CD14-positive monocyte (primary cell): ENCODE measurements around the gene TAS2R9. TPM values are rescaled to one million over a fixed set of nuclear protein-coding genes. Genes with fewer than 3 reads are reported as not detected.

Source experiments
- DNase-seq, 3 donors: peaks; one replicate each; pipeline ENCODE4 v3.0.0-alpha.2; 2011 to 2022
- H2AFZ ChIP-seq: 2 replicates; pipeline ENCODE4 v1.6.0; 2012; ENCODE audit warnings: mild to moderate bottlenecking, low read depth, low read length, inconsistent platforms; ENCODE audit not compliant: insufficient read depth, poor library complexity, severe bottlenecking
- H3K27ac ChIP-seq, 2 donors: 1 replicate in 1 of 2; 2 replicates in 1 of 2; pipeline ENCODE4 v1.5.1; 2012 to 2013; ENCODE audit warnings: low read length in 2 of 2, control low read depth in 1 of 2, inconsistent platforms in 1 of 2, low read depth in 1 of 2, mild to moderate bottlenecking in 1 of 2
- H3K27me3 ChIP-seq, 2 donors: one replicate each; pipeline versions ENCODE4 v1.6.0 to v1.6.1; 2011 to 2013; ENCODE audit warnings: low read length in 2 of 2; ENCODE audit not compliant: control insufficient read depth in 2 of 2, insufficient read depth in 2 of 2
- H3K36me3 ChIP-seq, 2 donors: replicated peaks in 1 of 2; 1 replicate in 1 of 2; 2 replicates in 1 of 2; pipeline versions ENCODE4 v1.5.1 to v1.6.1; 2012 to 2013; ENCODE audit warnings: low read length in 2 of 2, control low read depth in 1 of 2, inconsistent platforms in 1 of 2, mild to moderate bottlenecking in 1 of 2; ENCODE audit not compliant: insufficient read depth in 2 of 2, control insufficient read depth in 1 of 2
- H3K4me1 ChIP-seq, 2 donors: 1 replicate in 1 of 2; 2 replicates in 1 of 2; pipeline versions ENCODE4 v1.5.1 to v1.6.1; 2012 to 2013; ENCODE audit warnings: low read length in 2 of 2, control low read depth in 1 of 2, inconsistent platforms in 1 of 2, mild to moderate bottlenecking in 1 of 2, moderate library complexity in 1 of 2; ENCODE audit not compliant: insufficient read depth in 2 of 2, control insufficient read depth in 1 of 2
- H3K4me2 ChIP-seq: replicated peaks from 2 replicates; pipeline ENCODE3; 2012; ENCODE audit warnings: low read length, moderate library complexity, mild to moderate bottlenecking; ENCODE audit not compliant: poor library complexity, severe bottlenecking; ENCODE audit errors: extremely low read depth
- H3K4me3 ChIP-seq, 3 experiments: fragments of 200-600 bp in 1 of 3; sonication (generic) in 1 of 3; replicated peaks in 1 of 3; 1 replicate in 2 of 3; 2 replicates in 1 of 3; pipeline ENCODE4 v1.5.1; 2011 to 2013; ENCODE audit warnings: low read length in 3 of 3, mild to moderate bottlenecking in 3 of 3, control low read depth in 2 of 3, low read depth in 2 of 3, inconsistent platforms in 1 of 3, moderate library complexity in 1 of 3
- H3K79me2 ChIP-seq: 2 replicates; pipeline ENCODE4 v1.6.0; 2012; ENCODE audit warnings: mild to moderate bottlenecking, control low read depth, inconsistent platforms, low read length, moderate library complexity; ENCODE audit not compliant: insufficient read depth
- H3K9ac ChIP-seq: 2 replicates; pipeline ENCODE4 v1.6.0; 2017; ENCODE audit warnings: low read length, mild to moderate bottlenecking; ENCODE audit not compliant: insufficient read depth, poor library complexity, severe bottlenecking
- H3K9me3 ChIP-seq, 2 donors: replicated peaks in 1 of 2; 1 replicate in 1 of 2; 2 replicates in 1 of 2; pipeline versions ENCODE4 v1.5.1 to v1.6.1; 2012 to 2013; ENCODE audit warnings: low read length in 2 of 2, control low read depth in 1 of 2; ENCODE audit not compliant: control insufficient read depth in 1 of 2, insufficient read depth in 1 of 2
- H4K20me1 ChIP-seq: 2 replicates; pipeline ENCODE4 v1.6.0; 2012; ENCODE audit warnings: mild to moderate bottlenecking, low read length, control low read depth, moderate library complexity; ENCODE audit not compliant: insufficient read depth
- H3K27ac Mint-ChIP-seq, 7 donors: one replicate each; pipeline ENCODE4 v1.8.0; 2020; ENCODE audit warnings: mild to moderate bottlenecking in 7 of 7, mixed read lengths in 7 of 7, moderate library complexity in 6 of 7, inconsistent platforms in 2 of 7
- H3K27me3 Mint-ChIP-seq, 3 donors: one replicate each; pipeline ENCODE4 v1.8.0; 2021 to 2022; ENCODE audit warnings: low read depth in 3 of 3, mild to moderate bottlenecking in 3 of 3, mixed read lengths in 3 of 3, moderate library complexity in 3 of 3, inconsistent platforms in 1 of 3
- H3K36me3 Mint-ChIP-seq, 2 donors: one replicate each; pipeline ENCODE4 v1.8.0; 2020; ENCODE audit warnings: mixed read lengths in 2 of 2, inconsistent platforms in 1 of 2, mild to moderate bottlenecking in 1 of 2
- H3K4me1 Mint-ChIP-seq: one replicate; pipeline ENCODE4 v1.8.0; 2020; ENCODE audit warnings: mild to moderate bottlenecking, mixed read lengths
- H3K4me3 Mint-ChIP-seq, 2 donors: one replicate each; pipeline ENCODE4 v1.8.0; 2020; ENCODE audit warnings: mild to moderate bottlenecking in 2 of 2, mixed read lengths in 2 of 2, moderate library complexity in 1 of 2
- H3K9me3 Mint-ChIP-seq, 7 donors: one replicate each; pipeline ENCODE4 v1.8.0; 2020 to 2022; ENCODE audit warnings: mixed read lengths in 7 of 7, mild to moderate bottlenecking in 6 of 7, moderate library complexity in 6 of 7, inconsistent platforms in 2 of 7
- WGBS: methylation state at CpG from one replicate; pipeline ENCODE4 v1.1.5; 2013; ENCODE audit warnings: missing lambda C conversion rate; ENCODE audit not compliant: insufficient coverage; 5-methylcytosine and 5-hydroxymethylcytosine counted together
- intact Hi-C, 2 donors: fragments of 100-400 bp; cut with micrococcal nuclease; formaldehyde crosslinking; loops; one replicate each; pipeline versions ENCODE4 v1.15.0 to v1.15.1; 2023
- polyA plus RNA-seq, 3 donors: library from polyadenylated mRNA; depleted of rRNA in 1 of 3; unstranded in 2 of 3; stranded (reverse) in 1 of 3; fragments of 300-500 nt in 2 of 3; fragments of >200 nt in 1 of 3; fragmentation: Illumina TruSeq in 2 of 3; gene quantifications; 1 replicate in 2 of 3; 2 replicates in 1 of 3; pipeline ENCODE4 v1.2.3, GENCODE V29; 2012 to 2021
- TF ChIP-seq, protein P1 (sequence below): fragments of 200-600 bp; IDR thresholded peaks from one replicate; pipeline ENCODE4 v1.8.0; 2022; ENCODE audit warnings: antibody characterized with exemption, mild to moderate bottlenecking

Gene TAS2R9
- polyA plus RNA-seq, 3 donors = not detected

DNA sequence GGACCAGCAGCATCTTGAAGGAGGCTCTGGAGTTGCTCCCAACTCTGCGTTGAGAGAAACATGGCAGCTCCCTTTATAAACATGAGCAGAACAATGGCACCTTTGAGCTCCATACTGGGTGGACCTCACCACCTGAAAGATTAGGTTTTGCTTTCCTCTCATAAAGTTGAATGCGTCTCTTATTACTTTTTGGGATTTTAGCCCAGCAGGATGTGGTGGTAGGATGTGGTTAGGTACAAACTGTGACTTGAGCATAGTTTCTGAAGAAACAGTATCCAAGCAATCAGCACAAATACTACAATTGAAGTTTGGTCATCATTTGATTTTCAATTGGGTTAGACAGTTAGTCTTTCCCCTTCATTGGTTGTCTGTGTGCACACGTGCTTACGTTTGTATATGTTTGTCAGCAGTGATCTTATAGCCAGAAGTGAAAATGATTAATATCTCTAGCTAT, 39.5 kb upstream of the TAS2R9 start, which contains the start of gene PRR4:
TSS of gene PRR4 (minus strand) at position 51 of the 454 bp plus-strand sequence. CDS start at position 13, 38 bp downstream.
- no peaks in the 10 kb centered on the region for H3K36me3 ChIP-seq
- no peak within 1 kb of the TSS for H3K4me3 ChIP-seq
- H4K20me1 ChIP-seq = no peaks in the 10 kb centered on the region
- DNase-seq = no peak
- H3K27me3 ChIP-seq = no peaks in the 10 kb centered on the region
- no peaks in the 10 kb centered on the region for H3K4me1 ChIP-seq
- H2AFZ ChIP-seq = no peak within 1 kb of the TSS
- no peak within 1 kb of the TSS for H3K4me2 ChIP-seq
- 89% methylated on average over 1 of the region's 4 CpGs for WGBS
- Mint-ChIP-seq H3K4me1 (no peaks in the 10 kb centered on the region), H3K36me3 (peaks cover 12 to 13% of the 10 kb centered on the region in 2 donors), H3K27ac (no peak within 1 kb of the TSS), H3K4me3 (no peak within 1 kb of the TSS), H3K9me3 (peaks cover 0 to 7% (median 2%) of the 10 kb centered on the region in 7 donors), H3K27me3 (no peaks in the 10 kb centered on the region)
- H3K9ac ChIP-seq = no peak within 1 kb of the TSS
- intact Hi-C loops = no loop called here
- H3K9me3 ChIP-seq = no peaks in the 10 kb centered on the region
- no peak within 1 kb of the TSS for H3K27ac ChIP-seq
- TF ChIP-seq, protein P1, sequence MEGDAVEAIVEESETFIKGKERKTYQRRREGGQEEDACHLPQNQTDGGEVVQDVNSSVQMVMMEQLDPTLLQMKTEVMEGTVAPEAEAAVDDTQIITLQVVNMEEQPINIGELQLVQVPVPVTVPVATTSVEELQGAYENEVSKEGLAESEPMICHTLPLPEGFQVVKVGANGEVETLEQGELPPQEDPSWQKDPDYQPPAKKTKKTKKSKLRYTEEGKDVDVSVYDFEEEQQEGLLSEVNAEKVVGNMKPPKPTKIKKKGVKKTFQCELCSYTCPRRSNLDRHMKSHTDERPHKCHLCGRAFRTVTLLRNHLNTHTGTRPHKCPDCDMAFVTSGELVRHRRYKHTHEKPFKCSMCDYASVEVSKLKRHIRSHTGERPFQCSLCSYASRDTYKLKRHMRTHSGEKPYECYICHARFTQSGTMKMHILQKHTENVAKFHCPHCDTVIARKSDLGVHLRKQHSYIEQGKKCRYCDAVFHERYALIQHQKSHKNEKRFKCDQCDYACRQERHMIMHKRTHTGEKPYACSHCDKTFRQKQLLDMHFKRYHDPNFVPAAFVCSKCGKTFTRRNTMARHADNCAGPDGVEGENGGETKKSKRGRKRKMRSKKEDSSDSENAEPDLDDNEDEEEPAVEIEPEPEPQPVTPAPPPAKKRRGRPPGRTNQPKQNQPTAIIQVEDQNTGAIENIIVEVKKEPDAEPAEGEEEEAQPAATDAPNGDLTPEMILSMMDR = no peak
- no peaks in the 10 kb centered on the region for H3K79me2 ChIP-seq

DNA sequence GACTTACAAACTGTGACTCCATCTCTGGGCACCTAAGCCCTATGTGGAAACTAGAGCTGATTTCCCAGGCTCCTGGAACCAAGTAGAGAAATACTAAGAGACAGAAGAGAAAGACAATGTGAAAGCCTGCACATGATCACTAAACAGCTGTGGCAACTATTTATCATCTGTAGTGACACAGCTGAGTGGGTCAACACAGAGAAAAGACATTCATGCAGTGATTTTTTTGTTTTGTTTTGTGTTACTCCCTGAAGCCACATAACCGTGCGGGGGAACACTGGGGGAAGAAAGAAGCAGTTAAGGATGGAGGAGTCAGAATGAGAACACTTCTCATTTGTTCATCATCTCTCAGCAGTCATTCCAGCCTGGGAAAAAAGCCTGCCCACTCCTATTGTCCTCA, 37.8 kb upstream of the TAS2R9 start:
- Histone ChIP-seq H3K4me1 (no peaks in the 10 kb centered on the region), H2AFZ (no peak overlapping the region), H3K27me3 (no peaks in the 10 kb centered on the region), H4K20me1 (no peaks in the 10 kb centered on the region), H3K36me3 (no peaks in the 10 kb centered on the region), H3K4me2 (no peak overlapping the region), H3K4me3 (no peak overlapping the region), H3K9ac (no peak overlapping the region), H3K9me3 (no peaks in the 10 kb centered on the region), H3K27ac (no peak overlapping the region), H3K79me2 (no peaks in the 10 kb centered on the region)
- intact Hi-C loops = no loop called here
- TF ChIP-seq, protein P1 = no peak
- Mint-ChIP-seq H3K27ac (no peak overlapping the region), H3K9me3 (peaks cover 0 to 7% (median 2%) of the 10 kb centered on the region in 7 donors), H3K4me3 (no peak overlapping the region), H3K27me3 (no peaks in the 10 kb centered on the region), H3K4me1 (no peaks in the 10 kb centered on the region), H3K36me3 (peaks cover 12 to 13% of the 10 kb centered on the region in 2 donors)
- DNase-seq = no peak
- no CpG with 5 or more reads among the region's 2 CpGs for WGBS
